ENCODE results near the gene COG6. TPM values are rescaled to one million over a fixed set of nuclear protein-coding genes. Genes with fewer than 3 reads are reported as not detected.

Gene COG6
- total RNA-seq, 2 experiments from 2014 or later, result 13.8 to 16.0 TPM

DNA sequence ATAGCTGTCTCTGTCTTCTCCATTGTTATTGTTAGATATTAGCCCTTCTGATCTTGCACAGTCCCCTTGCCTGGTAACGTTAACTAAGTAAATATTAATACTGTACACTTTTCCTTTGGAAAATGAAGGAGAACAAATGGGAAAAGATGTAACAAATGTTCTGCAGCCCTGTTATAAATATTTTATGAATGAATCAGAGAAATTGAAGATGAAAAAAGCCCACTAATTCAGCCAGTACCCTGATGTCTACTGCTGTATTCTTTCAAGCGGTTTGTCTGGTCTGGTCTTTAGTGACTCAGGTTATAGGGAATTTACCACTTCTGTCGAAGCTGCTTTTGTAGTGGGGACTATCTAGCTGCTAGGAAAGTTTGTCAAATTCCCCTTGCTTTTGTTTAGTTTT, 121.0 kb downstream of the COG6 start:
- Mint-ChIP-seq H3K9me3 (no peaks in the 10 kb centered on the region), H3K36me3 (ENCODE audit: low read depth) (no peaks in the 10 kb centered on the region), H3K4me1 (ENCODE audit: low read depth) (peaks cover 37% of the 10 kb centered on the region), H3K27me3 (no peaks in the 10 kb centered on the region), H3K4me3 (no peak overlapping the region), H3K27ac (no peak overlapping the region)
- ChIA-PET POLR2A (no interaction called here), CTCF (no interaction called here)
- Histone ChIP-seq H3K27me3 (ENCODE audit: control insufficient read depth in 1 of 2, insufficient read depth in 2 of 2, low read length in 2 of 2) (no peaks in the 10 kb centered on the region), H3K4me1 (ENCODE audit: insufficient read depth, low read length) (peaks cover 18% of the 10 kb centered on the region), H3K27ac (ENCODE audit: low read depth in 1 of 2, low read length in 2 of 2) (no peak overlapping the region), H3K36me3 (ENCODE audit: insufficient read depth, low read length) (no peaks in the 10 kb centered on the region), H3K4me3 (ENCODE audit: low read length) (no peak overlapping the region), H3K9me3 (ENCODE audit: control insufficient read depth in 1 of 2, insufficient read depth in 1 of 2, low read length in 2 of 2) (peaks cover 0 to 4% of the 10 kb centered on the region in 2 experiments)
- intact Hi-C loops (cut with DNase I, micrococcal nuclease), result loop anchor here (2.0 to 10.0 kb wide), 3 partner anchors 166 to 906 kb away; no protein-coding TSS in a partner anchor
- TF ChIP-seq CTCF (IDR thresholded peaks at IDR 0.05), result no peak
- DNase-seq (peak in 2 of 14 experiments; percentile 16 to 25), ATAC-seq (ENCODE audit: poor library complexity) (no peak)

- Mint-ChIP-seq H3K27me3 (no peaks in the 10 kb centered on the region), H3K36me3 (ENCODE audit: low read depth) (no peaks in the 10 kb centered on the region), H3K9me3 (no peaks in the 10 kb centered on the region), H3K27ac (peak overlapping the region; percentile 15), H3K4me3 (no peak overlapping the region), H3K4me1 (ENCODE audit: low read depth) (peaks cover 37% of the 10 kb centered on the region)
- H3K36me3 ChIP-seq (ENCODE audit: insufficient read depth, low read length), result no peaks in the 10 kb centered on the region
- no peak overlapping the region for H3K27ac ChIP-seq (ENCODE audit: low read depth in 1 of 2, low read length in 2 of 2)
- no peak overlapping the region for H3K4me3 ChIP-seq (ENCODE audit: low read length)
- no peaks in the 10 kb centered on the region for H3K27me3 ChIP-seq (ENCODE audit: control insufficient read depth in 1 of 2, insufficient read depth in 2 of 2, low read length in 2 of 2)
- TF ChIP-seq CTCF (IDR thresholded peaks at IDR 0.05), result no peak
- DNase-seq (no peak), ATAC-seq (ENCODE audit: poor library complexity) (no peak)
- ChIA-PET CTCF (no interaction called here), POLR2A (no interaction called here)
- H3K4me1 ChIP-seq (ENCODE audit: insufficient read depth, low read length), result peaks cover 18% of the 10 kb centered on the region
- H3K9me3 ChIP-seq (ENCODE audit: control insufficient read depth in 1 of 2, insufficient read depth in 1 of 2, low read length in 2 of 2), result peaks cover 0 to 4% of the 10 kb centered on the region in 2 experiments
- intact Hi-C loops (cut with DNase I, micrococcal nuclease), result loop anchor here (2.0 to 10.0 kb wide), 3 partner anchors 165 to 906 kb away; no protein-coding TSS in a partner anchor
Observed at GRCh38 chr13:39777021-39777420, 121.6 kb downstream of the COG6 start.

GRCh38 chr13:39777527-39778061, 122.1 kb downstream of the COG6 start:
- intact Hi-C loops (cut with DNase I, micrococcal nuclease), result loop anchor here (2.0 to 10.0 kb wide), 3 partner anchors 165 to 905 kb away; no protein-coding TSS in a partner anchor
- POLR2A ChIA-PET, result no interaction called here
- H3K36me3 ChIP-seq (ENCODE audit: insufficient read depth, low read length), result no peaks in the 10 kb centered on the region
- no peaks in the 10 kb centered on the region for H3K27me3 Mint-ChIP-seq
- H3K36me3 Mint-ChIP-seq (ENCODE audit: low read depth), result no peaks in the 10 kb centered on the region
- no peaks in the 10 kb centered on the region for H3K27me3 ChIP-seq (ENCODE audit: control insufficient read depth in 1 of 2, insufficient read depth in 2 of 2, low read length in 2 of 2)
- H3K9me3 ChIP-seq (ENCODE audit: control insufficient read depth in 1 of 2, insufficient read depth in 1 of 2, low read length in 2 of 2), result peaks cover 0 to 4% of the 10 kb centered on the region in 2 experiments
- H3K27ac ChIP-seq (ENCODE audit: low read depth in 1 of 2, low read length in 2 of 2), result no peak overlapping the region
- no peak overlapping the region for H3K4me3 Mint-ChIP-seq
- TF ChIP-seq CTCF (IDR thresholded peaks at IDR 0.05), result peak; percentile 63
- peaks cover 37% of the 10 kb centered on the region for H3K4me1 Mint-ChIP-seq (ENCODE audit: low read depth)
- CTCF ChIA-PET, result interaction anchor here (0.7 kb wide), 1 partner anchor 900 kb away, joined by 3 read pairs; no protein-coding TSS in a partner anchor
- peak; percentile 60 for ATAC-seq (ENCODE audit: poor library complexity)
- no peak overlapping the region for H3K4me3 ChIP-seq (ENCODE audit: low read length)
- peaks cover 18% of the 10 kb centered on the region for H3K4me1 ChIP-seq (ENCODE audit: insufficient read depth, low read length)
- DNase-seq, result peak in 6 of 14 experiments; percentile 6 to 56 (median 41)
- H3K27ac Mint-ChIP-seq, result peak overlapping the region; percentile 58
- H3K9me3 Mint-ChIP-seq, result no peaks in the 10 kb centered on the region
